ENCODE measurements around the gene TNS2.

GRCh38 chr12:53097207-53097563 is 47.3 kb downstream of the TNS2 start:
- TF ChIP-seq POLR2A (IDR thresholded peaks at IDR 0.05) = no peak
- TF ChIP-seq CTCF (IDR thresholded peaks at IDR 0.05) = no peak
- TF ChIP-seq EP300 (IDR thresholded peaks at IDR 0.05; ENCODE audit: low read depth) = no peak

Data from transverse colon (tissue), 3 donors.